Measurements from ENCODE around the gene KAT6B.
A peak's percentile ranks its signal among the peaks of the same experiment; 100 is the strongest.
"Not testable (repeated sequence)": the region's sequence is repeated elsewhere in the genome, so short reads cannot be mapped to it uniquely, and the experiment has no call there.

The KAT6B gene

GRCh38 chr10:74787457-74787856, 38.9 kb upstream of the KAT6B start:
- H3K4me2 ChIP-seq (ENCODE audit: low read length), result no peak overlapping the region
- no peaks in the 10 kb centered on the region for H3K79me2 ChIP-seq
- no peaks in the 10 kb centered on the region for H3K9me3 ChIP-seq (ENCODE audit: control insufficient read depth, low read length)
- H3K27ac ChIP-seq, result no peak overlapping the region
- no peak overlapping the region for H2AFZ ChIP-seq
- TF ChIP-seq CTCF (IDR thresholded peaks at IDR 0.05), result no peak
- no peaks in the 10 kb centered on the region for H3K4me1 ChIP-seq
- no peaks in the 10 kb centered on the region for H3K27me3 ChIP-seq (ENCODE audit: control insufficient read depth, insufficient read depth, low read length)
- H3K4me3 ChIP-seq (ENCODE audit: low read depth, low read length), result no peak overlapping the region
- H3K36me3 ChIP-seq (ENCODE audit: control insufficient read depth, insufficient read depth, low read length), result no peaks in the 10 kb centered on the region
- H3K9ac ChIP-seq, result no peak overlapping the region

GRCh38 chr10:74791979-74792378, 34.4 kb upstream of the KAT6B start:
- H3K4me2 ChIP-seq (ENCODE audit: low read length); H3K4me1 ChIP-seq; H3K27me3 ChIP-seq (ENCODE audit: control insufficient read depth, insufficient read depth, low read length); H3K36me3 ChIP-seq (ENCODE audit: control insufficient read depth, insufficient read depth, low read length); H3K9me3 ChIP-seq (ENCODE audit: control insufficient read depth, low read length); H3K4me3 ChIP-seq (ENCODE audit: low read depth, low read length); H3K9ac ChIP-seq; H2AFZ ChIP-seq; H3K79me2 ChIP-seq; H3K27ac ChIP-seq: not testable (repeated sequence)

GRCh38 chr10:74792726-74793125, 33.7 kb upstream of the KAT6B start:
- H3K4me3 ChIP-seq (ENCODE audit: low read depth, low read length), result no peak overlapping the region

GRCh38 chr10:74793240-74793639, 33.2 kb upstream of the KAT6B start:
- not testable (repeated sequence) for H3K9me3 ChIP-seq (ENCODE audit: control insufficient read depth, low read length); H3K27me3 ChIP-seq (ENCODE audit: control insufficient read depth, insufficient read depth, low read length); H3K4me1 ChIP-seq; H3K4me2 ChIP-seq (ENCODE audit: low read length); H3K36me3 ChIP-seq (ENCODE audit: control insufficient read depth, insufficient read depth, low read length); H3K27ac ChIP-seq; H3K79me2 ChIP-seq; H2AFZ ChIP-seq; H3K9ac ChIP-seq; H3K4me3 ChIP-seq (ENCODE audit: low read depth, low read length)

More at GRCh38 chr10:74792726-74793125, 33.7 kb upstream of the KAT6B start:
- Histone ChIP-seq H3K4me1 (no peaks in the 10 kb centered on the region), H3K27me3 (ENCODE audit: control insufficient read depth, insufficient read depth, low read length) (no peaks in the 10 kb centered on the region), H3K4me2 (ENCODE audit: low read length) (no peak overlapping the region), H3K36me3 (ENCODE audit: control insufficient read depth, insufficient read depth, low read length) (no peaks in the 10 kb centered on the region), H3K9ac (no peak overlapping the region), H3K79me2 (no peaks in the 10 kb centered on the region), H2AFZ (no peak overlapping the region), H3K27ac (no peak overlapping the region), H3K9me3 (ENCODE audit: control insufficient read depth, low read length) (no peaks in the 10 kb centered on the region)
- TF ChIP-seq CTCF (IDR thresholded peaks at IDR 0.05), result no peak

GRCh38 chr10:74794531-74794930, 31.9 kb upstream of the KAT6B start:
- no peak for TF ChIP-seq CTCF (IDR thresholded peaks at IDR 0.05)
- H3K9ac ChIP-seq, result no peak overlapping the region
- no peak overlapping the region for H3K27ac ChIP-seq
- no peaks in the 10 kb centered on the region for H3K4me1 ChIP-seq
- no peaks in the 10 kb centered on the region for H3K27me3 ChIP-seq (ENCODE audit: control insufficient read depth, insufficient read depth, low read length)
- H3K4me2 ChIP-seq (ENCODE audit: low read length), result no peak overlapping the region
- no peak overlapping the region for H3K4me3 ChIP-seq (ENCODE audit: low read depth, low read length)
- H2AFZ ChIP-seq, result peak overlapping the region; percentile 39
- H3K9me3 ChIP-seq (ENCODE audit: control insufficient read depth, low read length), result no peaks in the 10 kb centered on the region
- no peaks in the 10 kb centered on the region for H3K79me2 ChIP-seq
- H3K36me3 ChIP-seq (ENCODE audit: control insufficient read depth, insufficient read depth, low read length), result no peaks in the 10 kb centered on the region

- H3K36me3 ChIP-seq (ENCODE audit: control insufficient read depth, insufficient read depth, low read length), result no peaks in the 10 kb centered on the region
- H3K27me3 ChIP-seq (ENCODE audit: control insufficient read depth, insufficient read depth, low read length), result no peaks in the 10 kb centered on the region
- no peaks in the 10 kb centered on the region for H3K9me3 ChIP-seq (ENCODE audit: control insufficient read depth, low read length)
- no peak overlapping the region for H3K4me2 ChIP-seq (ENCODE audit: low read length)
- H3K9ac ChIP-seq, result no peak overlapping the region
- no peak overlapping the region for H3K27ac ChIP-seq
- H3K79me2 ChIP-seq, result no peaks in the 10 kb centered on the region
- TF ChIP-seq CTCF (IDR thresholded peaks at IDR 0.05), result no peak
- H3K4me1 ChIP-seq, result no peaks in the 10 kb centered on the region
- H2AFZ ChIP-seq, result no peak overlapping the region
- no peak overlapping the region for H3K4me3 ChIP-seq (ENCODE audit: low read depth, low read length)
Observed at GRCh38 chr10:74797550-74797949, 28.9 kb upstream of the KAT6B start.

All from parathyroid adenoma (tissue), 2 donors.